ENCODE data around the gene CDK1.
"Not testable (repeated sequence)": the region's sequence is repeated elsewhere in the genome, so short reads cannot be mapped to it uniquely, and the experiment has no call there.

CDK1 gene

DNA sequence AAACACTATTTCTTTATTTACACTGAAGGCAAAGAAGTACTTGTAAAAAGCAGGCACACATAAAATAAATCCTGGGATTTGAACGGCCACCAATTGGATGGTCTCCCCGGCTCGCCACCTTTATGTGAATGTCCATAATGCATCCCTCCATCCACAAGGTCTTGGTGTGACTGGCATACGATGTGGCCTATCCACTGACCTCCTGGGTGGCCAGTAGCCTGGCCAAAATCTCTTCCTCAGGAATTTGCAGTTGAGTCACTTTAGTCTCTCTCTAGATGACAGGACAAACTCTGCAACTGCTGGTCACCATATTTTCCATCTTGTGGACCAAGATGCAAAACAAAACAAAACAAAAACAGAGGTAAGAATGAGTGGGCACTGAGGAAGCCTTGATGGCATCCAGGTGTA lies 39.1 kb downstream of the CDK1 start:
- Mint-ChIP-seq H3K36me3 (no peaks in the 10 kb centered on the region), H3K27ac (no peak overlapping the region), H3K27me3 (peaks cover 2% of the 10 kb centered on the region), H3K9me3 (ENCODE audit: low read depth) (no peaks in the 10 kb centered on the region), H3K4me1 (ENCODE audit: low read depth) (peaks cover 2% of the 10 kb centered on the region), H3K4me3 (no peak overlapping the region)

DNA sequence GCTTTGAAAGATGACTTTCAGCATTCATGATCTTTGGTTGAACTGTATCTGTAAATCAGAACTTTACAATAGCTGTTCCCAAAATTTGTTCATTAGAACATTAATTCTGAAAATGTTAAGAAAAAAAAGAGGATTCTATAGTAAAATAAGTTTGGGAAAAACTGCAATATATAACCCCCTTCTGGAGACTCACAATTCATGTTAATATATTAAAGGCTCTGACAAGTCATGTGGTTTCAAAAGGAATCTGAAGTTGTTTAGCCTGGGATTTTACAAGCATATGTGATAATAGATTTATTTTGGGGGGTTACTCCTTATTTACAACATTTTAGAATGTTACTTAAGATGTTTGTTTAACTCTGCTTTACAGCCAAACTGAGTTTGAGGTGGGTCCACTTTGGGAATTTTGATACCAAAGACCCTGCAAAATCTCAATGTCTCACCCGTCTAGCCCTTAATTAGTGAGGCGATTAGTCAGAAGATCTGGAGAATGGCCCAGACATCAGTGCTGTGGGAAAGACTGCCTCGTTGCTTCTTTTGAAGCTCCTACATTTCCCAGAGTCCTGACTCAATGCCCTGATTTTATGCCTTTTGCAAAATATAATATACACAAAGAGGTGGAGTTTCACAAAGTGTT lies 40.0 kb downstream of the CDK1 start:
- no peaks in the 10 kb centered on the region for H3K27me3 Mint-ChIP-seq

DNA sequence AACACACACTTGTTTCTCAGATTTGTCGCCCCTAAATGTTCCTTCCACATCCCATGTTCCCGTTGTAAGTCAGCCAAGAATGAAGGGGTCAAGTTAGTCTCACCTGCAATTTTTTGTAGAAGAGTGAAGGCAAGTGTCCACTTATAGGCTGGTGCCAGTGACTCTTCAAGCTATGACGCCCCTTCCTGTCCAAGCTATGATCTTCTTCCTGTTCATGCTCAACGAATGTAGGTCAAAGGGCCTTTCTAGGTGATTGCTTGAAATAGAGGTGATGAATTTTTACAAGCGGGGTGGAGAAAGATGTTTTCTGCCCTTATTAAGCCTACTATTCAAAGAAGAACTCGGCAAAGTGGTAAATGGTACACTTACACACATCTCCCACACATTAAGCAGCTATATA lies 41.0 kb downstream of the CDK1 start:
- Mint-ChIP-seq H3K4me3 (no peak overlapping the region), H3K27ac (no peak overlapping the region), H3K27me3 (no peaks in the 10 kb centered on the region), H3K4me1 (ENCODE audit: low read depth) (peaks cover 2% of the 10 kb centered on the region), H3K9me3 (ENCODE audit: low read depth) (no peaks in the 10 kb centered on the region), H3K36me3 (no peaks in the 10 kb centered on the region)

More for the DNA sequence above, 40.0 kb downstream of the CDK1 start:
- no peaks in the 10 kb centered on the region for H3K9me3 Mint-ChIP-seq (ENCODE audit: low read depth)
- no peak overlapping the region for H3K4me3 Mint-ChIP-seq
- no peaks in the 10 kb centered on the region for H3K36me3 Mint-ChIP-seq
- peaks cover 2% of the 10 kb centered on the region for H3K4me1 Mint-ChIP-seq (ENCODE audit: low read depth)
- H3K27ac Mint-ChIP-seq: no peak overlapping the region

DNA sequence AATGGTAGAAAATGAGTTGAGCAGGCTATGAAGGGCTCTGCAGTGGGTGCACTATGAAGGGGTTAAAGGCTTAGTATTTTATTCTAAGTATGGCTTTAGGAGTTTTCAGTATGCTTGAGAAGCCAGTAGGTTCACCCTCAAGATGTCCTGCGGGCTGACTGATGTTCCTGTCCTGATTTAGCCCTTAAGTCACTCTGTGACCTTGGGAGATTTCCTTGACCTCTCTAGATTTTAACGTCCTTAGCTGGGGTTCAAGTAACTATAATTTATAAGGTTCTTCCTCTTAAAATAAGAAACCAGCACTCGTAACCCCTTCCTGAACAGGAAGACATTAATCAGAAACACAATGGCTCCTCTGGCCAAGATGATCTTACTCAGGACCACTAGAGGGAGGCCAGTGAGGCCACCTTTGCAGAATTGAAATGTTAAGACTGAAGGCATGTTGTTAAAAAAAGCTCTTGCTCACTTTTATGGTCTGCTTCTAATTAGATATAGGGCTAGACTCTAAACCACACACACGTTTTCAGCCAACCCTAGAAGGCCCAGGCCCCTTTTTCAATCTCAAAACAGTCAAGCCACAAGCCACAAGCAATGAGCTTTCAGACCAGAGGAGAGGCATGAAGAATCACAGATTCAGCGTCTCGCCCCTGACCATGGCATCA lies 41.9 kb downstream of the CDK1 start:
- no peaks in the 10 kb centered on the region for H3K27me3 Mint-ChIP-seq
- H3K9me3 Mint-ChIP-seq (ENCODE audit: low read depth): no peaks in the 10 kb centered on the region
- no peak overlapping the region for H3K27ac Mint-ChIP-seq
- peaks cover 2% of the 10 kb centered on the region for H3K4me1 Mint-ChIP-seq (ENCODE audit: low read depth)
- H3K36me3 Mint-ChIP-seq: no peaks in the 10 kb centered on the region
- H3K4me3 Mint-ChIP-seq: no peak overlapping the region

DNA sequence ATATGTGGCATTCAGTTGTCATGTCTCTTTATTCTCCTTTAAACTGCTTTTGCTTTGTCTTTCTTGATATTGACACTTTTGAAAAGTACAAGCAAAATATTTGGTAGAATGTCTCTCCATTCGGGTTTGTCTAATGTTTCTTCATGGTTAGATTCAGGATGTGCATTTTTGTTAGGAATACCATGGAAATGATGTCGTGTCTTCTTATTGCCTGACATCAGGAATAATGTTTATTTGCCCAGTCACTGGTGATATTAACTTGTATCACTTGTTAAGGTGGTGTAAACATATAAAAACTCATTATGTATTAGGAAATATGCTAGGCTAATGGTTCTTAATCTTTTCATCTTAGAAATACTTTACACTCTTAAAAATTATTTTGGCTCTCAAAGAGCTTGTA lies 43.4 kb downstream of the CDK1 start:
- no peak overlapping the region for H3K4me3 Mint-ChIP-seq
- no peaks in the 10 kb centered on the region for H3K9me3 Mint-ChIP-seq (ENCODE audit: low read depth)
- no peaks in the 10 kb centered on the region for H3K36me3 Mint-ChIP-seq
- peaks cover 2% of the 10 kb centered on the region for H3K4me1 Mint-ChIP-seq (ENCODE audit: low read depth)
- no peak overlapping the region for H3K27ac Mint-ChIP-seq
- peaks cover 4% of the 10 kb centered on the region for H3K27me3 Mint-ChIP-seq

DNA sequence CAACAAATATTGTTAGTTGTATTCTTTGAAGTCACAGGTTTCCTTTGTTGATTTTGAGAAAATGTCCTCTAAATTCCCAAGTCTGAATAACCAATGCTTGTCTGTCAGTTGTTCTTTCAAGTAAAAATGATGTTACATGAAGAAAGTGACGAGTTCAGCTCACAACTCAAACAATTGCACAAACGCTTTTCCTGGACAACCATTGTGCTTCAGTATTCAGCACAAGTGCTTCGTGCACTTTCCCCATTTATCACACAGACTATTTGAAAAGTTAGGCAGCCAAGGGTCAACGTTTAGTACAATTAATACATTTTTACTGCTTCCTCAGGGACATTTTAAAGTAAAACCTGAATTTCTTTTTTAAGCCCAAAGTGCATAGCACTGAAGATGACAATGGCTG lies 44.5 kb downstream of the CDK1 start:
- H3K27me3 Mint-ChIP-seq: peaks cover 5% of the 10 kb centered on the region
- H3K9me3 Mint-ChIP-seq (ENCODE audit: low read depth): no peaks in the 10 kb centered on the region
- no peak overlapping the region for H3K4me3 Mint-ChIP-seq
- no peaks in the 10 kb centered on the region for H3K36me3 Mint-ChIP-seq
- no peaks in the 10 kb centered on the region for H3K4me1 Mint-ChIP-seq (ENCODE audit: low read depth)
- no peak overlapping the region for H3K27ac Mint-ChIP-seq

DNA sequence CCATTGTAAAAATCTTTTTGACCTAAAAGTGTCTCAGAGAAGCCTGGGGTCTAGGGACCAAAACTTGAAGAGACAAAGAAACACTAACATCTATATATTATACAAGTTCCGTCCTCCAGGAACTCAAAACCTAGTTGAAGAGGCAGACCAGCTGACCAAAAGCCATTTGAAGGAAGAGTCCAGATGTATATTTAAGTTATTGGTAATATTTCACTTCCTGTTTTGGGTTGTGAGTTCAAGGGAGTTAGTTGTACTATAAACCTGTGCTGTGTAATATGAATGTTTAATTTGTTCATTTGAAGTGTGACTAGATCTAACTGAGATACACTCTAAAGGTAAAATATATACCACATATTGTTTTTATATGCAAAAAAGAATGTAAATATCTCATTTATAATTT lies 45.0 kb downstream of the CDK1 start:
- H3K4me3 Mint-ChIP-seq: no peak overlapping the region
- no peaks in the 10 kb centered on the region for H3K36me3 Mint-ChIP-seq
- no peaks in the 10 kb centered on the region for H3K9me3 Mint-ChIP-seq (ENCODE audit: low read depth)
- H3K27me3 Mint-ChIP-seq: peaks cover 5% of the 10 kb centered on the region
- peaks cover 2% of the 10 kb centered on the region for H3K4me1 Mint-ChIP-seq (ENCODE audit: low read depth)
- no peak overlapping the region for H3K27ac Mint-ChIP-seq

DNA sequence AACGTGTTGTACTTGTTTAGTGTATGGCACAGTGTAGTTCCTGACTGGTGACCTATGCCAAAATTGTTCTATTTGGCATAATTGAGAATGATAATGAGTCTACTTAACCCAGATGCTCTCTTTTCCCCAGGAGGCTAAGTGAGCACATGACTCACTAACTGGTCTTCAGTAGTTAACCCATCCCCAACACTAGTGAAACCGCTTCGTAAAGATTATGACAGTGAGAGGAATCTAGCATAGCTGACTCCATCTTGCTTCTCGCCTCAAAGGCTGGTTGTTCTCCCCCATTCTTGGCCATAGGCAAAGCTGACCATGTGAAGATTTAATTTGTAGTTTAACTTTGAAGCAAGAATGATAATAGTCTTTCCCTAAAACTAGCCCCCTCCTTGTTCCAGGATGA lies 47.2 kb downstream of the CDK1 start:
- Mint-ChIP-seq H3K27ac (no peak overlapping the region), H3K36me3 (no peaks in the 10 kb centered on the region), H3K9me3 (ENCODE audit: low read depth) (no peaks in the 10 kb centered on the region), H3K27me3 (peaks cover 5% of the 10 kb centered on the region), H3K4me3 (no peak overlapping the region), H3K4me1 (ENCODE audit: low read depth) (peaks cover 2% of the 10 kb centered on the region)

DNA sequence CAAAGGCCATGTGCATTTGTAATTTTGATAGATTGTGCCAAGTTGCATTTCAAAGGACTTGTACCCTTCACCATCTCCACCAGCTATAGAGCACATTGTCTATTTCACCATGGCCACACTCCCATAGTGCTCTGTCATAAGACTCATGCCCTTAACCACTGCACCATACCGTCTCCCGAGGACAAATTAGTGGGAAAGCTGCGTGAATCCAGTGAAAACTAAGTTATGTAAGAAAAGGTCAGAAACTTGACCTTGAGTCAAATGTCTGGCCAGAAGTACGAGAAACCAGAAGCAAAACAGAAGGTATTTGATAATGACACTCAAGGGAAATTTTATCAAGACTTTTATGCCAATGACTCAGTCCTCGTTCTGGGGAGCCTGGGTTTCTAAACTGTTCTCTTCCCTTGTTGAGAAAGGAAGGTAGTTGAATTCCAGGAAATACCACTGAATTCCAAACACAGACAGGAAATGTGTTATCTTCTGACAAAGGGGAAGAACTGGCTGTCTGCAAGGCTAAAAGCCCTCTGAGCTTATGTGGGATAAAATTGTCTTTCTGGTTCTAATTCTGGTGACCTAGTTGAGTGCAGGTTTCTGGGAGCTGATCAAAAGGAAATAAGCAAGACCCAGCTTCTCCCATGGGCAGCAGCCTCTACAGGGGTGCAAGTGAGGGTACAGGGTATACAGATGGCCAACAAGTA lies 49.7 kb downstream of the CDK1 start:
- Mint-ChIP-seq H3K36me3 (no peaks in the 10 kb centered on the region), H3K27me3 (peaks cover 5% of the 10 kb centered on the region), H3K9me3 (ENCODE audit: low read depth) (no peaks in the 10 kb centered on the region), H3K27ac (no peak overlapping the region), H3K4me1 (ENCODE audit: low read depth) (peaks cover 2% of the 10 kb centered on the region), H3K4me3 (no peak overlapping the region)

DNA sequence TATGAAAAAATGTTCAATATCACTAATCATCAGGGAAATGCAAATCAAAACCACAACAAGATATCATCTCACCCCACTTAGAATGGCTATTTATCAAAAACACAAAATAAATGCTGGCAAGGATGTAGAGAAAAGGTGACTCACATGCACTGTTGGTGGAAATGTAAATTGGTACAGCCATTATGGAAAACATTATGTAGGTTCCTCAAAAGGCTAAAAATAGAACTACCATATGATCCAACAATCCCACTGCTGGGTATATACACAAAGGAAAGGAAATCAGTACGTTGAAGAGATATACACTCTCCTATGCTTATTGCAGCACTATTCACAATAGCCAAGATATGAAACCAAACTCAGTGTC lies 50.2 kb downstream of the CDK1 start:
- Mint-ChIP-seq H3K27me3 (peaks cover 5% of the 10 kb centered on the region), H3K4me1 (ENCODE audit: low read depth) (peaks cover 2% of the 10 kb centered on the region), H3K27ac (no peak overlapping the region), H3K9me3 (ENCODE audit: low read depth) (no peaks in the 10 kb centered on the region), H3K4me3 (no peak overlapping the region), H3K36me3 (no peaks in the 10 kb centered on the region)

DNA sequence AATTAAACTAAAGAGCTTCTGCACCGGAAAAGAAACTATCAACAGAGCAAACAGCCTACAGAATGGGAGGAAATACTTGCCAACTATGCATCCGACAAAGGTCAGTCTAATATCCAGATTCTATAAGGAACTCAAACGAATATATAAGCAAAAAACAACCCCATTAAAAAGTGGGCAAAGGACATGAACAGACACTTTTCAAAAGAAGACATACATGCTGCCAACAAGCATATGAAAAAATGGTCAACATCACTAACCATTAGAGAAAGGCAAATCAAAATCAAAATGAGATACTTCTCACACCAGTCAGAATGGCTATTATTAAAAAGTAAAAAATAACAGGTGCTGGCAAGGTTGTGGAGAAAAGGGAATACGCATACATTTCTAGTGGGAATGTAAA lies 53.9 kb downstream of the CDK1 start:
- H3K27ac Mint-ChIP-seq; H3K9me3 Mint-ChIP-seq (ENCODE audit: low read depth); H3K4me3 Mint-ChIP-seq; H3K4me1 Mint-ChIP-seq (ENCODE audit: low read depth); H3K36me3 Mint-ChIP-seq; H3K27me3 Mint-ChIP-seq: not testable (repeated sequence)

DNA sequence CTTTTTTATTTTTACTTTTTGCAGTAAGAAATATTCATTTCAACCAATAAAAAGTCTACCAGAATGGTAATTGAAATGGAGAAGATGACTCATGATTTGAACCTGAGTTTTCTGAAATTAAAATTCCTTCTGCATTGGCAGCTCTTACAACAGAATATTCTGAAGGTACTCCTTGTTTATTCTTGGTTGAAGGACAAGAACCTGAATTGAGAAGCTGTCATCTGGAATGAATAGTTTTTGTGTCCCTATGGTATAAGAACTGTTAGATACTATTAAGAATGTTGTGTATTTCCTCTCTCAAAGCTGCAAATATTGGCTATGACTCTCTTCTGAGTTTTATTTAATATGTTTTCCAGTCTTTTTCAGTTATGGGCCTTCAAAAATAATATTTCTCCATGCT lies 56.1 kb downstream of the CDK1 start:
- H3K27me3 Mint-ChIP-seq: no peaks in the 10 kb centered on the region
- H3K4me1 Mint-ChIP-seq (ENCODE audit: low read depth): no peaks in the 10 kb centered on the region
- no peaks in the 10 kb centered on the region for H3K9me3 Mint-ChIP-seq (ENCODE audit: low read depth)
- no peak overlapping the region for H3K4me3 Mint-ChIP-seq
- H3K36me3 Mint-ChIP-seq: no peaks in the 10 kb centered on the region
- H3K27ac Mint-ChIP-seq: no peak overlapping the region

DNA sequence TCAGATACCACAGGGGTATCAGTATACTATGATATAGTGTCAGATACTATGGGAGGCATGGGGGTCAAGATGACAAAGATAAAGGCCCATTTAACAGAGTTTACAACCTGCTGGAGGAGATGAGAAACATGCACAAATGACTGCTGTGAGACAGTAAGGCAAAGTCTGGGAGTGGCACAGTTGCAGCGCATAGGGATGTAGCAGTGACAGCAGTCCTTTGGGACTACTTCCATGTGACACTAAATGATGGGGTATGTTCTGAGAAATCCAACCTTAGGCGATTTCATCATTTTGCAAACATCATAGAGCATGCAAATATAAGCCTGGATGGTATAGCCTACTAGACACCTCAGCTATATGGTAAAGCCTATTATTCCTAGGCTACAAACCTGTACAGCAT lies 56.8 kb downstream of the CDK1 start:
- Mint-ChIP-seq H3K27ac (no peak overlapping the region), H3K4me1 (ENCODE audit: low read depth) (no peaks in the 10 kb centered on the region), H3K27me3 (no peaks in the 10 kb centered on the region), H3K36me3 (no peaks in the 10 kb centered on the region), H3K9me3 (ENCODE audit: low read depth) (no peaks in the 10 kb centered on the region), H3K4me3 (no peak overlapping the region)

DNA sequence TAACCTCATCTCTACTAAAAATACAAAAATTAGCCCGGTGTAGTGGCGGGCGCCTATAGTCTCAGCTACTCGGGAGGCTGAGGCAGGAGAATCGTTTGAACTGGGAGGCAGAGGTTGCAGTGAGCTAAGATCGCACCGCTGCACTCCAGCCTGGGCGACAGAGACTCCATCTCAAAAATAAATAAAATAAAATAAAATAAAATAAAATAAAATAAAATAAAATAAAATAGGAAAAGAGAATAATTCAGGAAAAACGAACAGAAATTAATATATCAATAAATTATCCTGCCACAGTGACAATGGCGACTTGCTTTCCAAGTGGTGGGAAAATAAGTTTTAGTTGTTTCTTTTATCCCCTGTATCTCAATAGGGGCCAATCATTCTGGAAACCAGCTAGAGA lies 62.9 kb downstream of the CDK1 start:
- not testable (repeated sequence) for H3K4me3 Mint-ChIP-seq; H3K27ac Mint-ChIP-seq; H3K9me3 Mint-ChIP-seq (ENCODE audit: low read depth); H3K36me3 Mint-ChIP-seq; H3K27me3 Mint-ChIP-seq; H3K4me1 Mint-ChIP-seq (ENCODE audit: low read depth)

DNA sequence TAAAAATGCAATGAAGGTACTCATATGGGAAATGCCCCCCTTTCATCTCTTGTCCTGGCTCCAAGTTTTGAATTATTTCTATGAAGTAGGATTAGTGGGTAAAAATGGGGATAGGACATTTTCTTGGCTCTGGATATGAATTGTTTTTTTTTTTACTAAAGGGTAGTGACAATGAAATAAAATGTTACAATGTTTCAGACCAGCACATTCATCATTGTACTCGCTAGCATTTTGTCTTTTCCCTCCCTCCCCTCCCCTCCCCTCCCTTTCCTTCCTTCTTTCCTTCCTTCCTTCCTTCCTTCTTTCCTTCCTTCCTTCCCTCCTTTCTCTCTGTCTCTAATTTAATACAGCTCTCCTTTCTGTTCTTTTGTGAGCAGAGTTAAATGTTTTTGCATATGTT lies 64.4 kb downstream of the CDK1 start:
- Mint-ChIP-seq H3K36me3 (no peaks in the 10 kb centered on the region), H3K27me3 (peaks cover 1% of the 10 kb centered on the region), H3K9me3 (ENCODE audit: low read depth) (no peaks in the 10 kb centered on the region), H3K4me1 (ENCODE audit: low read depth) (no peaks in the 10 kb centered on the region), H3K4me3 (no peak overlapping the region), H3K27ac (no peak overlapping the region)

Measured in activated naive CD8-positive, alpha-beta T cell (primary cell).